Astrocyte (in vitro differentiated cells and primary cell): ENCODE measurements around the gene OSBP.

Source experiments
- CTCF ChIP-seq: IDR thresholded peaks from 2 replicates; pipeline ENCODE4 v1.5.1; 2011; ENCODE audit warnings: low read depth, mild to moderate bottlenecking, inconsistent platforms, low read length, moderate library complexity; ENCODE audit not compliant: insufficient read depth
- EZH2 ChIP-seq: IDR thresholded peaks from 2 replicates; pipeline ENCODE4 v1.6.1; 2012; ENCODE audit warnings: mild to moderate bottlenecking, low read length, inconsistent platforms; ENCODE audit not compliant: insufficient read depth

- TF ChIP-seq CTCF (no peak), EZH2 (no peak)
These were observed 14.4 kb upstream of the OSBP start for GRCh38 chr11:59629996-59630395.
